NCI-H1694 treated with DMSO at 0.1 percent for 48 hours (cell line): ENCODE data around the gene FRYL.
"Not testable (repeated sequence)": the region's sequence is repeated elsewhere in the genome, so short reads cannot be mapped to it uniquely, and the experiment has no call there.

Source experiments
- DNase-seq: peaks from one replicate; lab custom pipeline; 2025; lab: John Stamatoyannopoulos, UW

Gene FRYL

DNA sequence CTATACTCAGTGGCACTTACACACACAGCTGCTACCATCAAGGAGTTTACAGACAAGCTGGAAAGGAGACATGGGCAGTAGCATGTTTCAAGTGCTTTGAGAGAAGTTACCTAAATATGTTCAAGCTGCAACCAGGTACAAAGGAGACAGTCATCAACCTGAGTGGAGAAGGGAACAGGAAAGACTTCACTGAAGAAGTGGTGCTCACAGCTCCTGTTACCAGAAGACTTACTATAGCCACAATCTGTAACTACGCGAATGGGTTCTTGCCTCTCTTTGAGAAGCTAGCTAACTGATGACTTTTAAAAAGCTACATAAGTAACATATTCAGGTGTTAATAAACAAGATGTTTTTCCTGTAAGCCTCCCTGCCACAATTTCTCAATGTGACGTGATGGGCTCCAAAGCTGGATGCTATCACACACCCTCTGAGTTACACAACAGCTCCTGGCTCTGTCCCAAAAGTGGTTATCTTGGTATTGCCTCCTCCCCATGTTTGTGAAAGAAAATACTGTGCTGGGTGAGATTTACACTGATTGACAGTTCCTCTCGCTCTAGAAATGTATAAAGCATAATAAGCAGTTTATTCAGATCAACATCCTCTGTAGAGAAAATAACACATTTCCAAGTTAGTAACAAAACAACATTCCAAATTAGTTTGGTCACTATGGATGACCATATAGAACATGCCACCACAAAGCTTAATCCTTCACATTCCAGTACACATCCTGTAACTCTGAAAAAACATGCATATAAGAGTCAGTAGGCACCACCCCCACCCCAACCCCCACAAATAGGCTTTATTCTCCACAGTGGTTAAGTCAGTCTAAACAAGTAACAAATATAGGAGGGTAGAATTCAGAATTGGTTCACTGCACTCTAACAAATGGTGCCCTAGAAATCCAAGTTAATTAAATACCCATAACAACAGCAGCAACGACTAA, 81.8 kb downstream of the FRYL start:
- DNase-seq = no peak

DNA sequence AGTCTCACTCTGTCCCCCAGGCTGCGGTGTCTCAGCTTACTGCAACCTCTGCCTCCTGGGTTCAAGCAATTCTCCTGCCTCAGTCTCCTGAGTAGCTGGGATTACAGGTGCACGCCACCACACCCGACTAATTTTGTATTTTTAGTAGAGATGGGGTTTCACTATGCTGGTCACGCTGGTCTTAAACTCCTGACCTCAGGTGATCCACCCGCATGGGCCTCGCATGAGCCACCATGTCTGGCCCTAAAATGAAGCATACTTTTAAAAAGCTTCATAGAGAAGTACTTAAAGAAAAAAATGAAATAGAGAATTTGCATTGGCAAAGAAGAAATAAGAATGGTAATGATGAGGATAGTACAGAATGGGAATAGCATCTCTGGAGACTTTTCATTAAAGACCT, 82.6 kb downstream of the FRYL start:
- DNase-seq = not testable (repeated sequence)

DNA sequence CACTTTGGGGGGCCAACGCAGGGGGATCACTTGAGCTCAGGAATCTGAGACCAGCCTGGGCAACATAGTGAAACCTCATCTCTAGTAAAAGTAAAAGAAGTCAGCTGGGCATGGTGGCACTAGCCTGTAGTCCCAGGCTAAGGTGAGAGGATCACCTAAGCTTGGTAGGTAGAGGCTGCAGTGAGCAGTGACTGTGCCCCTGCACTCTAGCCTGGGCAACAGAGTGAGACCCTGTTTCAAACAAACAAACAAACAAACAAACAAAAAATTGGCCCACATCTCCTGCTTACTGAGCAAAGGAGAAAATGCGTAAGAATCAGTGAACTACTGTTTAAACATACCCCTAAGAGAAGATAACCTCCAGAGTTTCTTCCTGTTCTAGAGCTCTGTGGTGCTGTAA, 85.3 kb downstream of the FRYL start:
- no peak for DNase-seq

DNA sequence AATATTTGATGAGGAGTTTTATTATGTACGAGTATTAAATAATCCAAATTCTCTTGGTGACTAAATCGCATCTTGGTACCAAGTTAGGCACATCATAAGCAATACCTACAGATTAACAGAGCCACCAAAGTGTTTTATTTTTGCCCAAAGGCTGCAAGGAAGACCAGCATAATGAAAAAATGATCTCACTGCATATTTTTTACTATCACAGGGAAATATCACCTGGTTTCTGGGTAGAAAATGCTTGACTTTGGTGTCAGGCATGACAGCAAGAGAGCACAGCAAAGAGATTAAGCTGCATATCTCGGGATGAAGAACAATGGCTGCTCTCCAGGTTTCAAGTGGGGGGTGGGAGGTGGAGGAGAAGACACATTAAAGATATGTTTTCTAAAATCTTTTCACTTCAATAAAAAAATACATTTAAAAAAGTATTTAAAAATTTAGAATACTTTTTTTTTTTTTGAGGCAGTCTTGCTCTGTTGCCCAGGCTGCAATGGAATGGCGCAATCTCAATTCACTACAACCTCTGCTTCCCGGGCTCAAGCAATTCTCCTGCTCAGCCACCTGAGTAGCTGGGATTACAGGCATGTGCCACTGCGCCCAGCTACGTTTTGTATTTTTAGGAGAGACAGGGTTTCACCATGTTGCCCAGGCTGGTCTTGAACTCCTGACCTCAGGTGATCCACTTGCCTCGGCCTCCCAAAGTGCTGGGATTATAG, 86.1 kb downstream of the FRYL start:
- no peak for DNase-seq

GRCh38 chr4:48692897-48693296, 87.2 kb downstream of the FRYL start:
- no peak for DNase-seq

DNA sequence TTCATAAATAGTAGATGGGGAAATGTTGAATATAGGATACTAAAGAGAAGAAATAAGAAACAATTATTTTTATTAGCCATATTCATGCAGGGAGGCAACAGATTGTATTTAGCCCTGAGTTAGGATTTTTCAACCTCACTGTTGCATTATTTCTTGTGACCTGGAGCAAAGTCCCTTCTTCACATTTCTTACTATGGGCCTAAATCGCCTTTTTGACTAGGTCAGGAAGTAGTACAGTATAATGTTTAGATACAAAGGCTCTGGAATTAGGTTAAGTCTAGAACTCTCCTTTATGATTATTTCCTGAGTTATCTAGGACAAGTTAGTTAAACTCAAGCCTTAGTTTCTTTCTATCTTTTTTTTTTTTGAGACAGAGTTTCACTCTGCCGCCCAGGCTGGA, 88.0 kb downstream of the FRYL start:
- DNase-seq = no peak

DNA sequence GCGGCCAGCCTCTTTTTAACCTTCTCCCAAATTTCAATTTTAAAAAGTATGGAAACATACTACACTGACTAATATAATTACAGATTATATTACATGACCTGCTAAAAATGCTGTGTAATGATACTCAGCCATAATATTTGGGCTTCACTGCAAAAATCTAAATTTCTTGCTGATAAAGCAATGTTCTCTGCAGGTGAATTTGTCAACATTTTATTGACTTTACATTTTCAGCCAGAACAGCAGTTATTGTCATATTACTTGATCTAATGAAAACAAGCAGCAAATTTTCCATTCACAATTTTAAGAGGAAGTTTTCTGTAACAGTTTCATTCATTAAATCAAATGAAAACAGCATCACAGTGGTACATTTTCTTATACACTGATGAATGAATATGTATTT, 91.1 kb downstream of the FRYL start:
- no peak for DNase-seq

DNA sequence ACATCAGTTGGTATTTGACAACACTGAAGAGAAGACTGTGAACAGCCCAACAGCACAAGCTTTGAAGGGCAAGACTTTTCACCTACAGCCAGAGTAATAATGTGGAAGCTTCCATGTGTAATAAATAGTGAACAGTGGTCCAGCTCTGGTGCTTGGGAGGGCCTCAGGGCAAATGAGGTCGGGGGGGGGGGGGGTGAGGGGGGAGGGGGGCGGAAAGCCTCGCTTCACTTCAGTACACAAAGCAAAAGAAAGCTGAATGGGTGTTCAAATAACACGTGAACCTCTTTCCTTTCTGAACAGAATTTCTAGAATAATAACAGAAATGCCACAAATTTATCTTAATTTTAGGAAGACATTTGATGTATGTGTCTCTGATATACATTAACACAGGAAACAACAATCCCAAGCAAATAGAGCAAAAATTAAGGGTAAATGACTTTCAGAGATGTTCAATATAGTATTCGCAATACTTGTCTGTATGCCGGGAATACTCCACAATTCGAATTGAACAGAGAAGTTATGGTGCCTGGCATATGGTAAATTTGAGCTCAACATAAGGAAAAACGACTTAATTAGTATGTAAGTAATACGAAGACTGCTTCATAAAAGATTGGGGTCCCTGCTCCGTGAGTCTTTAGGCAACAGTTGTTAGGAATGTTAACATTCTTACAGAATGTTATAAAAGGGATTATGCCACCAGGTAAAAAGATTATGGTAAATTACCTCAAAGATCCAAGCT, 92.6 kb downstream of the FRYL start:
- DNase-seq = no peak

DNA sequence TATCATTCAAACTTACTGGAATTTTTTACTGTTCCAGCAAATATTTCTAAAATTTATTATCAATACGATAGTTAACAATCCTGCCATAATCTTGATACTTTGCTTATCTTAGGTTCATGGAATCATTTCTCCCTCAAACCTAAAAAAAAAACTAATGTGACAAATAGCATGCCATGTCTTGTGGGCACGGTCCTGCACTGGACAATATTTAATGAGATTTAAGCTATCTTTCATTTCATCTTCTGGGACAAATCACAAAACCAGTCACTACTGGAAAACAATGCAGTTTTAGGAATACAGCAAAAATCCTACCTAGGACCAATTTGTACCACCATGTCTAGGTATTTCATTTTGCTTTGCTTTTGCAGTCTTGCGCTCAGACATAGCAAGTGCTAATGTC, 93.7 kb downstream of the FRYL start:
- no peak for DNase-seq

GRCh38 chr4:48683784-48684666, 96.1 kb downstream of the FRYL start:
- DNase-seq = no peak

DNA sequence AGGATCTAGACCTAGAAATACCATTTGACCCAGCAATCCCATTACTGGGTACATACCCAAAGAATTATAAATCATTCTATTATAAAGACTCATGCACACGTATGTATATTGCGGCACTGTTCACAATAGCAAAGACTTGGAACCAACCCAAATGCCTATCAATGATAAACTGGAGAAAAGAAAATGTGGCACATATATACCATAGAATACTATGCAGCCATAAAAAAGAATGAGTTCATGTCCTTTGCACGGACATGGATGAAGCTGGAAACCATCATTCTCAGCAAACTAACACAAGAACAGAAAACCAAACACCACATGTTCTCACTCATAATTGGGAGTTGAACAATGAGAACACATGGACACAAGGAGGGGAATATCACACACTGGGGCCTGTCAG, 97.2 kb downstream of the FRYL start:
- DNase-seq = not testable (repeated sequence)

GRCh38 chr4:48681856-48682255, 98.2 kb downstream of the FRYL start:
- DNase-seq = no peak

DNA sequence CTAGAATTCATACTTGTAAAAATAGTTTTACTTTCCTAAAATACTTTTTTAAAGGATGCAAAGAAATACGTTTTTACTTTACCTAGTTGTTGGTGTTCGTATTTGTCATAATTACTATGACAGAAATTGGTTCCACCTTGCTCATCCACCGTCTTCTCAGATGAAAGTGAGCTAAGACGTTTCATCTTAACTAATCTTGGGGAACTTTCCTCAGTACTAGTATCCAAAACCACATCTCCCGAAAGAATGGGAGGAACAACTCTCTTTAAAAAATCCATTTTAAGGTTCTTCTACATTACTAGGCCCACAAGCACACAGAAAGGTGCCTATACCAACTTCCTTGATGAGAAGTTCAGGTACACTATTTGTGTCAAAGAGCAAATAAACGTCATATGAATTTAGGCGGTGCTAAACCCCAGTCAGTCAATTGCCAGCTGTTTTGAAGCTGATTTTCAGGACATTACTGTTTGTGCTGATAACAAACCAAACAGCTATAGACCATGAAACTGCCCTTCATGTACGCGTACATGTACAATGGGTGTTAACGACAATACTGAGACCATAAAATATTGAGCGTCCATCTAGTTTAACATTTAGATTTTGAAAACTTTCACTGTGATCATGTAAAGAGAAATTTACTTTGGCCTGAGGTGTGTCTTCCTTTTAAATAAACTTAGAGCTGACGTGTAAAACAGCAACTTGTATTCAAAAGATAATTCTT, 99.1 kb downstream of the FRYL start:
- no peak for DNase-seq

GRCh38 chr4:48673537-48673936, 106.5 kb downstream of the FRYL start:
- DNase-seq = no peak

GRCh38 chr4:48670587-48670986, 109.5 kb downstream of the FRYL start:
- no peak for DNase-seq

DNA sequence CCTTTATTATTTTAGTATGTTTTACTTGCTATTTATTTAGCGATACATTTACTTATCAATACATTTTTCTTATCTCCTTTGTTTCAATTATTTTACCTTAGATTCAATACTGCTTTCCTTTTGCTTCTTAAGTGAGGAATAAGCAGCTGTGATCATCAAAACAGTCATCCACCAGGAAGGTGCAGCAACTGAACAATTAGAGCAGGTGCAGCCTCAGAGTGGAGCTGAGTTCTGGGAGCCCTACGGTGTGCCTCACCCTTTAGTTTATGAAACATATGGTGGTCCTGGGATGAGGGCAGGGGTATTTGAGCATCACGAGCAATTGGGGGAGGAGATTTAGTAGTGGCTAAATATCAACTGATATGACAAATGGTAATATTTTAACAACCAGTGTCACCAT, 111.0 kb downstream of the FRYL start:
- no peak for DNase-seq

DNA sequence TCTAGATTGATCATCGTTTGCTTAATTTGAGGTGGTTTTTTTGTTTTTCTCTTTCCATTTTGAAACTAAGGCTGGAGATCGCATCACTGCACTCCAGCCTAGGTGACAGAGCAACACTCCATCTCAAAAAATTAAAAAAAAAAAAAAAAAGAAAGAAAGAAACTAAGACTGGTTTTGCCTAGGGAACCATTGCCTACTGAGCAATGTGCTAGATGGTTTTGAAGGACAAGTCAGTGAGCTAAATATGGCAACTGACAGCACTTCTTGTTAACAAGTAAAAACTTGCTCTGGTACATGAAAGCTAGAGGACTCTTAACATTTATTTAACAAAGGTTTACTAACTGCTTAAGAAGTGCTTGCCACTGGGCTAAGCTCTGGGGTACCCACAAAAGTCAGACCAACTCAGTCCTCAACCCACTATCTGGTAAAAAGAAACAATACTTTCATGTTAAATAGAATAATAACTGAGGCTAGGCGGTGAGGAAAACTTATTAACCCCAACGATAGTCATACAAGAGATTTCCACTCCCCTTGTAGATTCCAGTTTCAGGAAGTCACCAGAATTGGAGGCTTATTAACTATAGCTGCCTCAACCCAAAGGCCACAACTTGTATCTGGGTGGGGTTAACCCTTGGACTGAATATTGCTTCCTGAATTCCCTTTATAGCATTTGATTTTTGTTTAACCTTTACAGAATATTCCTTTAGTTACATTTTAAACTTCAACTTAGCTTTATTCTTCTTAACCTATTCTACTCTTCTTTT, 111.6 kb downstream of the FRYL start:
- no peak for DNase-seq

DNA sequence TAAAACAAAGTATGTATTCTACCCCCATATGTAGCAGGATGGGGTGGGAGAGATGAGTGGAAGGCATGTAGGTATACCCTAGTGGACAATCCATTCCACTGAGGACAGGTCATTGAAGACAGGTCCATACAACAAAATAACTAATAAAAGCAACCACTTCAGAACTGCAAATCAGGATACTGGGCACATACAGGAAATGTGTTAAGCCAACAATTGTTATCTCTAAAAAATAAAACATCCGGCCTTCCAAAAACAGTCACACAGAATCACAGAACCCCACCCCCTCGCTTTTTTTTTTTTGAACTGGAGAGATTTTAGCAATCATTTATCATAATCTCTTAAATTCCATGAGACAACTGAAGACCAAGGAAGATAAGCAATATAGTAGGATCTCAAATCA, 112.9 kb downstream of the FRYL start:
- DNase-seq = no peak

DNA sequence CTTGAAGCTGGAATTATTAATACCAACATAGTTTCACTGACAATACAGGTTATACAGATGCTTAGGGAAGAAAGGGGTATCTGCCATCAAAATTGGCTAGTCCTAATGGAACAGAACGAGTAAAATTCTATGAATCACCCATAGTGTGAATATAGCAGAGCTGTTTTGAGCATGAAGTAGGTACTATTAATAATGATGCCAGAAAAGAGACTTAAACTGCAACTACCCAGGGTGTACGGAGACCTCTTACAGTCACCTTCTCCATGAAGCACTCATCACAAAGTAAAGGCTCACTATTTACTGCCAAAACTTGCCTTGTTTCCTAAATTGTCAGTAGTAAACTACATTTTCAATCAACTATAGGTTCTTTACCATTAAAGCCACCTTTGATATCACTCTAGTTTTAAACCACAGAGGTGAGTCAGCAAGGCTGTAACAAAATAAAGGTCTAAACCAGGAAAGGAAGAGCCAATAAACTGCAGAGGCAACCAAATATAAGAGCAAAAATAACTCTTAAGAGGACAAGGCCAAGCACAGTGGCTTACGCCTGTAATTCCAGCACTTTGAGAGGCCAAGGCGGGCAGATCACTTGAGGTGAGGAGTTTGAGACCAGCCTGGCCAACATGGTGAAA, 114.4 kb downstream of the FRYL start:
- DNase-seq = no peak

- DNase-seq = no peak
These were observed 115.1 kb downstream of the FRYL start for GRCh38 chr4:48664938-48665337.
